ENCODE measurements around the gene ZFHX3.

Gene ZFHX3

DNA sequence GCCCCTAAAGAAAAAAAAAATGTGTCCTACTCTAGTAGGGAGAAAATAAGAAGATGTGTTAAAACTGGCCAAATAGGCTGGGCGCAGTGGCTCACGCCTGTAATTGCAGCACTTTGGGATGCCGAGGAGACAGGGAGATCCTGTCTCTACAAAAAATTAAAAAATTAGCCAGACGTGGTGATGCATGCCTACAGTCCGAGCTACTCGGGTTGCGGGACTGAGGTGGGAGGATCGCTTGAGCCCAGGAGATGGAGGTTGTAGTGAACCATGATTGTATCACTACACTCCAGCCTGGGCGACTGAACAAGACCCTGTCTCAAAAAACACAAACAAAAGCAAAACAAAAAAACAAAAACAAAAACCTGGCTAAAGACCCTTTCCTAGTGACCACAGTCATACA lies 15.9 kb downstream of the ZFHX3 start:
- H4K20me1 ChIP-seq (ENCODE audit: insufficient read depth) = no peaks in the 10 kb centered on the region
- no peaks in the 10 kb centered on the region for H3K36me3 ChIP-seq (ENCODE audit: insufficient read depth)
- no peaks in the 10 kb centered on the region for H3K79me2 ChIP-seq (ENCODE audit: insufficient read depth, low read depth)
- H3K9ac ChIP-seq = no peak overlapping the region
- H3K4me1 ChIP-seq (ENCODE audit: low read depth, poor library complexity, severe bottlenecking) = peaks cover 4% of the 10 kb centered on the region
- H3K4me3 ChIP-seq (IDR thresholded peaks at IDR 0.05; ENCODE audit: insufficient read depth, low read depth, low read length) = no peak overlapping the region
- no peak overlapping the region for H2AFZ ChIP-seq (ENCODE audit: low read depth)
- H3K27me3 ChIP-seq (ENCODE audit: insufficient read depth, low read depth) = no peaks in the 10 kb centered on the region
- no peak overlapping the region for H3K4me2 ChIP-seq
- TF ChIP-seq CTCF (conservative IDR thresholded peaks at IDR 0.05; ENCODE audit: low read depth, low read length) = no peak
- no peak overlapping the region for H3K27ac ChIP-seq

DNA sequence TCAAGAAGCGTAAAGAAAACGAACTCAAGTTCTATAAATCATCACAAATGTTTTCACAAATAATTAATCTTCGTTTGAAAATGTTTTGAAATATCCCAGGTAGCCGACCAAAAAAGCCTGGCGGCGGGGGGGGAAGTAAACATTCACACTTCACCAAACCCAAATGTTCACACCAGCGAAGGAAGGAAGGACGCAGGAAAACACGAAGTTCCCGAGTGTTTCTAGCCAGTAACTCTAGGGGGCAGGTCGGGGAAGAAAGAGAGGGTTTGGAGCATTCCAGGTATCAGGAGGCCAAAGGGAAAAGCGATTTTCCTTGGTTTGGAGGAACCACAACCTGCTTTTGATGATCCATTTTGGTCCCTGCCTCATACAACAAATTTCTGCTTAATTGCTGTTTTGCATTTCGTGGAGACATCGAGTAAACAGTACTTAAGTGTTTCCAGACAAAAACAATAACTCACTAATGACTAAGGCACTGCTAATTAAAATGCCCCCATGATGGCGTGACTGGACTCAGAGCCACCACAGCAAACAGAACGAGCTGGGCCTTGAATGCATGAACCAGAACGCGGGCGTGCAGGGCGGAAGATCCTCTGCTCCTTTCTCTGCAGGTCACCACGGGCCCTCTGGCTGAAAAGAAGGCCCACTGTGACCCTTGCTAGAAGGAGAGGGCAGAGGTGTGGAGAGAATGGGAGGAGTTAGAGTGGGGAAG lies 16.6 kb downstream of the ZFHX3 start:
- no peak overlapping the region for H2AFZ ChIP-seq (ENCODE audit: low read depth)
- no peaks in the 10 kb centered on the region for H3K4me1 ChIP-seq (ENCODE audit: low read depth, poor library complexity, severe bottlenecking)
- no peaks in the 10 kb centered on the region for H3K36me3 ChIP-seq (ENCODE audit: insufficient read depth)
- H3K79me2 ChIP-seq (ENCODE audit: insufficient read depth, low read depth) = no peaks in the 10 kb centered on the region
- no peak for TF ChIP-seq CTCF (conservative IDR thresholded peaks at IDR 0.05; ENCODE audit: low read depth, low read length)
- no peak overlapping the region for H3K4me2 ChIP-seq
- no peak overlapping the region for H3K27ac ChIP-seq
- H3K27me3 ChIP-seq (ENCODE audit: insufficient read depth, low read depth) = no peaks in the 10 kb centered on the region
- H3K9ac ChIP-seq = no peak overlapping the region
- no peak overlapping the region for H3K4me3 ChIP-seq (IDR thresholded peaks at IDR 0.05; ENCODE audit: insufficient read depth, low read depth, low read length)
- no peaks in the 10 kb centered on the region for H4K20me1 ChIP-seq (ENCODE audit: insufficient read depth)

GRCh38 chr16:73028721-73029361 lies 19.1 kb downstream of the ZFHX3 start:
- Histone ChIP-seq H4K20me1 (ENCODE audit: insufficient read depth) (no peaks in the 10 kb centered on the region), H3K4me3 (IDR thresholded peaks at IDR 0.05; ENCODE audit: insufficient read depth, low read depth, low read length) (no peak overlapping the region), H3K4me1 (ENCODE audit: low read depth, poor library complexity, severe bottlenecking) (no peaks in the 10 kb centered on the region), H3K9ac (no peak overlapping the region), H2AFZ (ENCODE audit: low read depth) (no peak overlapping the region), H3K27ac (no peak overlapping the region), H3K36me3 (ENCODE audit: insufficient read depth) (no peaks in the 10 kb centered on the region), H3K27me3 (ENCODE audit: insufficient read depth, low read depth) (no peaks in the 10 kb centered on the region), H3K79me2 (ENCODE audit: insufficient read depth, low read depth) (no peaks in the 10 kb centered on the region), H3K4me2 (no peak overlapping the region)
- no peak for TF ChIP-seq CTCF (conservative IDR thresholded peaks at IDR 0.05; ENCODE audit: low read depth, low read length)

- Histone ChIP-seq H3K79me2 (ENCODE audit: insufficient read depth, low read depth) (no peaks in the 10 kb centered on the region), H3K4me1 (ENCODE audit: low read depth, poor library complexity, severe bottlenecking) (no peaks in the 10 kb centered on the region), H3K4me2 (no peak overlapping the region), H2AFZ (ENCODE audit: low read depth) (no peak overlapping the region), H3K9ac (no peak overlapping the region), H3K27me3 (ENCODE audit: insufficient read depth, low read depth) (no peaks in the 10 kb centered on the region), H3K27ac (no peak overlapping the region), H4K20me1 (ENCODE audit: insufficient read depth) (no peaks in the 10 kb centered on the region), H3K4me3 (IDR thresholded peaks at IDR 0.05; ENCODE audit: insufficient read depth, low read depth, low read length) (no peak overlapping the region), H3K36me3 (ENCODE audit: insufficient read depth) (no peaks in the 10 kb centered on the region)
- no peak for TF ChIP-seq CTCF (conservative IDR thresholded peaks at IDR 0.05; ENCODE audit: low read depth, low read length)
These were observed 19.7 kb downstream of the ZFHX3 start for GRCh38 chr16:73028263-73028662.
